Fibroblast of skin of back (primary cell): ENCODE data around the gene STK31.
A peak's percentile ranks its signal among the peaks of the same experiment; 100 is the strongest.
"Not testable (repeated sequence)": the region's sequence is repeated elsewhere in the genome, so short reads cannot be mapped to it uniquely, and the experiment has no call there.

Experiments used
- DNase-seq: peaks from one replicate; pipeline ENCODE4 v3.0.0-alpha.2; 2013

STK31 gene

GRCh38 chr7:23810099-23810498 lies 100.1 kb downstream of the STK31 start:
- no peak for DNase-seq

GRCh38 chr7:23811540-23811939 lies 101.5 kb downstream of the STK31 start:
- peak; percentile 1 for DNase-seq

GRCh38 chr7:23828125-23828524 lies 118.1 kb downstream of the STK31 start:
- not testable (repeated sequence) for DNase-seq

- DNase-seq: not testable (repeated sequence)
Measured at GRCh38 chr7:23832733-23833132, 122.7 kb downstream of the STK31 start.

- DNase-seq: no peak
Measured at GRCh38 chr7:23833405-23833804, 123.4 kb downstream of the STK31 start.

GRCh38 chr7:23844837-23845236 lies 134.8 kb downstream of the STK31 start:
- not testable (repeated sequence) for DNase-seq

GRCh38 chr7:23852135-23852534 lies 142.1 kb downstream of the STK31 start:
- DNase-seq: peak; percentile 59

GRCh38 chr7:23852988-23853387 lies 143.0 kb downstream of the STK31 start:
- DNase-seq: no peak

- peak; percentile 39 for DNase-seq
Measured at GRCh38 chr7:23863209-23863787, 153.3 kb downstream of the STK31 start.

- DNase-seq: peak; percentile 83
Measured at GRCh38 chr7:23864973-23865372, 155.0 kb downstream of the STK31 start.

- DNase-seq: no peak
Measured at GRCh38 chr7:23873306-23873705, 163.3 kb downstream of the STK31 start.

GRCh38 chr7:23876526-23876925 lies 166.5 kb downstream of the STK31 start:
- not testable (repeated sequence) for DNase-seq
